Measurements from ENCODE around the gene FADS2. TPM values are rescaled to one million over a fixed set of nuclear protein-coding genes. Genes with fewer than 3 reads are reported as not detected.
A peak's percentile ranks its signal among the peaks of the same experiment; 100 is the strongest.

The FADS2 gene
- polyA plus RNA-seq, 1 donor from 2014 or later = 0.63 TPM

- H3K9me3 Mint-ChIP-seq = no peaks in the 10 kb centered on the region
- peaks cover 2% of the 10 kb centered on the region for H3K36me3 Mint-ChIP-seq
- peak overlapping the region in 1 of 3 donors; percentile 82 for H3K27ac Mint-ChIP-seq
Observed at GRCh38 chr11:61885784-61886580, 57.9 kb downstream of the FADS2 start.

DNA sequence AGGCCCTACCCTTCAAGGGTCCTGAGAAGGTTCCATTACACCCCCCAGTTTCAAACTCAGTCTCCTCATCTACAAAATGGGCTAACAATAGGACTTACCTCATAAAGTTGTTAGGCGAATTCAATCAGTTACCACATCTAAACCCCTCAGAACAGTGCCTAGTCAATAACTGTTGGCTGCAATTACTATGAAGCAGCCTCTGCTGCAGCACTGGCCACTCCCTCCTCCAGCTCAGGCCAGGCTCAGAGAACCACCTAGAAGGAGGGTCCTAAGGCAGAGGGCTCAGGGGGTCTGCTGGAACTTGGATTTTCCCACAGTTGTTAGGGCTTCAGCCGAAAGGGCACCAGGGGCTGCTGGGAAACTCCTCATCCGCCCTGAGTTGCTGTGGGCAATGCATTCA is 58.5 kb downstream of the FADS2 start:
- peaks cover 2% of the 10 kb centered on the region for H3K36me3 Mint-ChIP-seq
- H3K27ac Mint-ChIP-seq = no peak overlapping the region
- H3K4me3 Mint-ChIP-seq = peak overlapping the region in 1 of 4 donors; percentile 74
- H3K27me3 Mint-ChIP-seq = no peaks in the 10 kb centered on the region
- H3K9me3 Mint-ChIP-seq = no peaks in the 10 kb centered on the region
- peaks cover 1 to 20% (median 7%) of the 10 kb centered on the region in 3 donors for H3K4me1 Mint-ChIP-seq

More at GRCh38 chr11:61885784-61886580, 57.9 kb downstream of the FADS2 start:
- H3K27me3 Mint-ChIP-seq = no peaks in the 10 kb centered on the region
- H3K4me3 Mint-ChIP-seq = no peak overlapping the region
- peaks cover 8 to 26% (median 14%) of the 10 kb centered on the region in 3 donors for H3K4me1 Mint-ChIP-seq

- Mint-ChIP-seq H3K27me3 (no peaks in the 10 kb centered on the region), H3K27ac (no peak overlapping the region), H3K36me3 (no peaks in the 10 kb centered on the region), H3K4me3 (peak overlapping the region in 1 of 4 donors; percentile 74), H3K9me3 (no peaks in the 10 kb centered on the region), H3K4me1 (peaks cover 7 to 22% (median 12%) of the 10 kb centered on the region in 3 donors)
Observed at GRCh38 chr11:61887839-61888494, 59.9 kb downstream of the FADS2 start.

- Mint-ChIP-seq H3K27me3 (no peaks in the 10 kb centered on the region), H3K9me3 (no peaks in the 10 kb centered on the region), H3K27ac (peak overlapping the region in 1 of 3 donors; percentile 48), H3K4me3 (peak overlapping the region in 2 of 4 donors; percentile 56 to 74), H3K36me3 (no peaks in the 10 kb centered on the region), H3K4me1 (peaks cover 7 to 16% (median 12%) of the 10 kb centered on the region in 3 donors)
Observed at GRCh38 chr11:61888590-61888989, 60.5 kb downstream of the FADS2 start.

DNA sequence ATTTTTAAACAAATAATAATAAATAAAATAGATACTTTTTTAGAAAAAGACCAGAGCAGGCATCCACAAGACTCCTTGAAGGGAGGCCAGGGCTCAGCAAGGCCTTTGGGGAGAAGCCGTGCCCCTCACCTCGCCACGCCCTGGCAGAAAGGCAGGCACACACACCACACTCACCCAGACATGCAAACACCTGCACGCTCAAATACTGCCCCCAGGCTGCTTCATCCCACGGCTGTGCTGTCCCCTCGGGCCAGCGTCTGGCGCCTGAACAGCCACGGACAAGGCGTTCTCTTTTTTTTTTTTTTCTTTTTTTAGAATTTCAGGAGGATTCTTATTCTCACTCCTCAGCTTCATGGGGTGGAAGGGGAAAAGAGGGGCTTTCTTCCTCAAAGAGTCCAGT is 61.7 kb downstream of the FADS2 start:
- peak overlapping the region in 1 of 3 donors; percentile 64 for H3K27ac Mint-ChIP-seq

GRCh38 chr11:61890529-61891330 is 62.6 kb downstream of the FADS2 start:
- peak overlapping the region; percentile 66 to 93 (median 86) for H3K4me3 Mint-ChIP-seq
- H3K27ac Mint-ChIP-seq = peak overlapping the region in 1 of 3 donors; percentile 64

More for the DNA sequence above, 61.7 kb downstream of the FADS2 start:
- no peaks in the 10 kb centered on the region for H3K36me3 Mint-ChIP-seq
- H3K27me3 Mint-ChIP-seq = no peaks in the 10 kb centered on the region
- H3K4me1 Mint-ChIP-seq = peaks cover 7 to 15% (median 12%) of the 10 kb centered on the region in 3 donors
- peak overlapping the region in 3 of 4 donors; percentile 66 to 90 (median 81) for H3K4me3 Mint-ChIP-seq
- no peaks in the 10 kb centered on the region for H3K9me3 Mint-ChIP-seq

DNA sequence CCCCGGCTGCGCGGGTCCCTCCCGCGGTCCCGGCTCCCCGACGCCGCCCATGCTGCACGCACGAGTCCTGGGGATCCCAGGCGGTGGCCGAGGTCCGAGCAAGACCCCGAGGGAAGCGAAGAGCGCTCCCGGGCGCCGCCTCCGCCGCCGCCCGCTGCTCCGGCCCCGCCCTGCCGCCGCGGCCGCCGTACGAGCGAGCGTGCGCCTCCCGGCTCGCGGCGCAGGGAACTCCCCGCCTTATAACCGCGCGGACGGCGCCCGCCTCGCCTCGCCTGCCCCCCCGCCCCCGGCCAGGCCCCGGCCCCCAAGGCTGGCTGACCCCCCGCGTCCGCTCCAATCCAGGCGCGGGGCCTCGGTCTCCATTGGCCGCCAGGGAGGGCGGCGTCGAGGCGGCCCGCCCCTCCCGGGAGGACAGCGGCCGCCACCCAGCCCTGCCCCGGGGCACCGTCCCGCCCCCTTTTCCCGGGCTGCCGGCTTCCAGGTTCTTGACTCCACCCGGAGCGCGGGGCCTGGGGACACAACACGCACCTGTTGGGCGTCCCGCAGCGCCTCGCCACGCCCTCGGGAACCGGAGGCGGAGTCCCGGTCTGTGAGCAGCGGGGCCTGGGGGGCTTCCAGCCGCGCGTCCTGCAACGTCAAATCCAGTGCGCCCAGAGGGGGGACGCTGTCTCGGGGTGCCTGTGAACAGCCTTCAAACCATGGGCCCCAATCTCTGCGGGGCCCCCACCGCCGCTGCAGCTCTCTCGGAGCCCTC is 63.4 kb downstream of the FADS2 start, which contains the start of gene FADS3:
TSS of gene FADS3 (minus strand) at position 215 of the 754 bp plus-strand sequence. CDS start at position 51, 164 bp downstream.
- Mint-ChIP-seq H3K9me3 (no peaks in the 10 kb centered on the region), H3K27ac (peak within 1 kb of the TSS; percentile 42 to 98 (median 71)), H3K4me3 (peak within 1 kb of the TSS; percentile 75 to 93 (median 86)), H3K27me3 (no peaks in the 10 kb centered on the region), H3K36me3 (no peaks in the 10 kb centered on the region), H3K4me1 (peaks cover 7 to 15% (median 12%) of the 10 kb centered on the region in 3 donors)

More at GRCh38 chr11:61890529-61891330, 62.6 kb downstream of the FADS2 start:
- H3K4me1 Mint-ChIP-seq = peaks cover 7 to 15% (median 12%) of the 10 kb centered on the region in 3 donors
- no peaks in the 10 kb centered on the region for H3K27me3 Mint-ChIP-seq
- no peaks in the 10 kb centered on the region for H3K9me3 Mint-ChIP-seq
- no peaks in the 10 kb centered on the region for H3K36me3 Mint-ChIP-seq

DNA sequence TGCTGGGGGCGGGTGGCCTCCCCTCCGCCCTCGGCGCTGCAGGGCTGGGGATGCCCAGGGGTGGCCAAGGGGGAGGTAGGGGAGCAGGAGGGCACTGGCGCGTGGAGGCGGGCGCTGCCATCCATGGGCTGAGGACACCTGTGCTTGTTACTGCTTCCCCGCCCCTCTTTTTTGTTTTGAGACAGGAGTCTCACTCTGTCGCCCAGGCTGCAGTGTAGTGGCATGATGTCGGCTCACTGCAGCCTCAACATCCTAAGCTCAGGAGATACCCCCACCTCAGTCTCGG is 63.9 kb downstream of the FADS2 start:
- H3K9me3 Mint-ChIP-seq = no peaks in the 10 kb centered on the region
- H3K27me3 Mint-ChIP-seq = no peaks in the 10 kb centered on the region
- H3K4me3 Mint-ChIP-seq = peak overlapping the region; percentile 66 to 89 (median 74)
- H3K4me1 Mint-ChIP-seq = peaks cover 7 to 15% (median 12%) of the 10 kb centered on the region in 3 donors
- H3K36me3 Mint-ChIP-seq = no peaks in the 10 kb centered on the region
- H3K27ac Mint-ChIP-seq = peak overlapping the region; percentile 42 to 98 (median 71)

DNA sequence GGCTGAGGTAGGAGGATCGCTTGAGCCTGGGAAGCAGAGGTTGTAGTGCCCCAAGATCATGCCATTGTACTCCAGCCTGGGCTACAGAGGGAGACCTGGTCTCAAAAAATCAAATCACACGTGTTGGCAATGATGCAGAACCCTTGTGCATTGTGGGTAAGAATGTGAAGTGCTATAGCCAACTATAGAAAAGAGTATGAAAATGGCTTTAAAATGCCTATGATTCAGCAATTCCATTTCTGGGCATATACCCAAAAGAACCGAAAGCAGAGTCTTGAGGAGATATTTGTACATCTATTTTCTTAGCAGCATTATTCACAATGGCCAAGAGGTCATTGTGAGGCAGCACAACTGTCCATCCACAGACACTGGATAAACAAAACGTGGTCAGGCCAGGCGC is 65.9 kb downstream of the FADS2 start:
- no peaks in the 10 kb centered on the region for H3K27me3 Mint-ChIP-seq
- no peaks in the 10 kb centered on the region for H3K9me3 Mint-ChIP-seq
- H3K36me3 Mint-ChIP-seq = no peaks in the 10 kb centered on the region
- peak overlapping the region in 2 of 4 donors; percentile 23 to 32 for H3K4me3 Mint-ChIP-seq
- peaks cover 7 to 16% (median 12%) of the 10 kb centered on the region in 3 donors for H3K4me1 Mint-ChIP-seq
- peak overlapping the region in 2 of 3 donors; percentile 30 to 65 for H3K27ac Mint-ChIP-seq

DNA sequence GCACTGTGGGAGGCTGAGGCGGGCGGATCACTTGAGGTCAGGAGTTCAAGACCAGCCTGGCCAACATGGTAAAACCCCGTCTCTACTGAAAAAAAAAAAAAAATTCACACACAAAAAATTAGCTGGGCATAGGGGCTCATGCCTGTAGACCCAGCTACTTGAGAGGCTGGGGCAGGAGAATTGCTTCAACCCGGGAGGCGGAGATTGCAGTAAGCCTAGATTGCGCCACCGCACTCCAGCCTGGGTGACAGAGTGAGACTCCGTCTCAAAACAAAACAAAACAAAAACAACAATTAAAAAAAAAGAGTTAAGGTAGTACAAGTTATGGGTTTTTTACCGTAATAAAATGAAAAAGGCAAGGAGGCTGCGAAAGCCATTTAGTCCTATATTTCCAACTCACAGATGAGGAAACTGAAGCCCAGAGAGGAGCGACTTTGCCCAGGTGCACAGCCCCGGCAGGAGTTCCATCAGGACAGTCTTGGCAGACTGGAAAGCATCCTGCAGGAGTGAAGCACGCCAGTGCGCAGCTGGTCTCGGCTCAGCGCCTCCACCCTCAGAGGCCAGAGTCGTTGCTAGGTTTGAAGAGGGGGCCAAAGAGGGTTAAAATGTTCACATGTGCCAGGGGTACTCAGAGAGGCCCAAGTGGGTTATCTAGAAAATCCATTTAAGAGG is 67.1 kb downstream of the FADS2 start:
- H3K4me1 Mint-ChIP-seq = peaks cover 12 to 21% (median 16%) of the 10 kb centered on the region in 3 donors
- H3K27me3 Mint-ChIP-seq = no peaks in the 10 kb centered on the region
- H3K9me3 Mint-ChIP-seq = no peaks in the 10 kb centered on the region
- no peaks in the 10 kb centered on the region for H3K36me3 Mint-ChIP-seq
- peak overlapping the region in 1 of 3 donors; percentile 80 for H3K27ac Mint-ChIP-seq
- peak overlapping the region in 2 of 4 donors; percentile 14 to 80 for H3K4me3 Mint-ChIP-seq

- Mint-ChIP-seq H3K4me1 (peaks cover 12 to 21% (median 16%) of the 10 kb centered on the region in 3 donors), H3K4me3 (peak overlapping the region in 1 of 4 donors; percentile 14), H3K36me3 (no peaks in the 10 kb centered on the region), H3K27me3 (no peaks in the 10 kb centered on the region), H3K27ac (no peak overlapping the region), H3K9me3 (no peaks in the 10 kb centered on the region)
Observed at GRCh38 chr11:61895718-61896059, 67.6 kb downstream of the FADS2 start.

- Mint-ChIP-seq H3K4me1 (peaks cover 12 to 19% (median 14%) of the 10 kb centered on the region in 3 donors), H3K27me3 (no peaks in the 10 kb centered on the region), H3K4me3 (no peak overlapping the region), H3K36me3 (no peaks in the 10 kb centered on the region), H3K27ac (no peak overlapping the region), H3K9me3 (no peaks in the 10 kb centered on the region)
Observed at GRCh38 chr11:61896665-61897386, 68.7 kb downstream of the FADS2 start.
